Progenitor cell of endocrine pancreas (in vitro differentiated cells): ENCODE data around the gene DTD1. TPM values are rescaled to one million over a fixed set of nuclear protein-coding genes. Genes with fewer than 3 reads are reported as not detected.

Experiments used
- DNase-seq: peaks from one replicate; pipeline ENCODE4 v3.0.0; 2021; ENCODE audit warnings: low spot score; ENCODE audit not compliant: unreplicated experiment
- H3K27ac Mint-ChIP-seq: 2 replicates; pipeline ENCODE4 v1.8.0; 2021; ENCODE audit warnings: mild to moderate bottlenecking, moderate library complexity, mixed read lengths
- H3K27me3 Mint-ChIP-seq: 2 replicates; pipeline ENCODE4 v1.8.0; 2021; ENCODE audit warnings: mixed read lengths
- H3K36me3 Mint-ChIP-seq: 2 replicates; pipeline ENCODE4 v1.8.0; 2022; ENCODE audit warnings: mixed read lengths; ENCODE audit not compliant: insufficient read depth
- H3K4me1 Mint-ChIP-seq: 2 replicates; pipeline ENCODE4 v1.8.0; 2021; ENCODE audit warnings: low read depth, mixed read lengths
- H3K4me3 Mint-ChIP-seq: 2 replicates; pipeline ENCODE4 v1.8.0; 2021; ENCODE audit warnings: low read depth, mild to moderate bottlenecking, moderate library complexity, mixed read lengths
- H3K9me3 Mint-ChIP-seq: 2 replicates; pipeline ENCODE4 v1.8.0; 2021; ENCODE audit warnings: low read depth, mixed read lengths
- total RNA-seq: library from RNA; stranded (reverse); gene quantifications from 2 replicates; pipeline ENCODE4 v1.2.1, GENCODE V29; 2021
- TF ChIP-seq, protein P1 (sequence below): fragments of 200-600 bp; sonication (generic); IDR thresholded peaks from one replicate; pipeline ENCODE4 v1.5.0; 2021; ENCODE audit warnings: antibody characterized with exemption, mild to moderate bottlenecking; ENCODE audit not compliant: unreplicated experiment

Gene DTD1
- total RNA-seq, 1 donor from 2014 or later: 26.8 TPM

DNA sequence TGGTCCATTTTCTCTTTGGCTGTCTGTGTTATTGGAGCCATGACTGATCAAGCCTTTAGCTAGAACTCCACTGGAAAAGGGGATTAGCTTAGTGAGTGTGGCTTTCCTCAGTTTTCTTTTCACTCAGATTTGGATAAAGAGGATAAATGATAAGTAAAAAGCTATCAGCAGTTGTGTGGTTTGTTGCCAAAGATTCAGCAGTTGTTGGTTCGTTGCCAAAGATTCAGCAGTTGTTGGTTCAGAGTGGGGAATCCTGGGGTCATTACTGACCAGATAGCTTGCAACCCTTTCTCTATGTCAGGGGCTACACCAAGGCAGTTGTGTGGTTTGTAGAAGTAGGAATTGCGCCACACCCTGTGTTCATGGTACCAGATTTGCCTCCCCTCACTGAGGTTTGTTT is 118.1 kb downstream of the DTD1 start:
- TF ChIP-seq, protein P1, sequence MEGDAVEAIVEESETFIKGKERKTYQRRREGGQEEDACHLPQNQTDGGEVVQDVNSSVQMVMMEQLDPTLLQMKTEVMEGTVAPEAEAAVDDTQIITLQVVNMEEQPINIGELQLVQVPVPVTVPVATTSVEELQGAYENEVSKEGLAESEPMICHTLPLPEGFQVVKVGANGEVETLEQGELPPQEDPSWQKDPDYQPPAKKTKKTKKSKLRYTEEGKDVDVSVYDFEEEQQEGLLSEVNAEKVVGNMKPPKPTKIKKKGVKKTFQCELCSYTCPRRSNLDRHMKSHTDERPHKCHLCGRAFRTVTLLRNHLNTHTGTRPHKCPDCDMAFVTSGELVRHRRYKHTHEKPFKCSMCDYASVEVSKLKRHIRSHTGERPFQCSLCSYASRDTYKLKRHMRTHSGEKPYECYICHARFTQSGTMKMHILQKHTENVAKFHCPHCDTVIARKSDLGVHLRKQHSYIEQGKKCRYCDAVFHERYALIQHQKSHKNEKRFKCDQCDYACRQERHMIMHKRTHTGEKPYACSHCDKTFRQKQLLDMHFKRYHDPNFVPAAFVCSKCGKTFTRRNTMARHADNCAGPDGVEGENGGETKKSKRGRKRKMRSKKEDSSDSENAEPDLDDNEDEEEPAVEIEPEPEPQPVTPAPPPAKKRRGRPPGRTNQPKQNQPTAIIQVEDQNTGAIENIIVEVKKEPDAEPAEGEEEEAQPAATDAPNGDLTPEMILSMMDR: no peak
- H3K4me3 Mint-ChIP-seq: no peak overlapping the region
- H3K4me1 Mint-ChIP-seq: peaks cover 2% of the 10 kb centered on the region
- H3K9me3 Mint-ChIP-seq: no peaks in the 10 kb centered on the region
- no peak for DNase-seq
- H3K27me3 Mint-ChIP-seq: no peaks in the 10 kb centered on the region
- no peaks in the 10 kb centered on the region for H3K36me3 Mint-ChIP-seq
- no peak overlapping the region for H3K27ac Mint-ChIP-seq

DNA sequence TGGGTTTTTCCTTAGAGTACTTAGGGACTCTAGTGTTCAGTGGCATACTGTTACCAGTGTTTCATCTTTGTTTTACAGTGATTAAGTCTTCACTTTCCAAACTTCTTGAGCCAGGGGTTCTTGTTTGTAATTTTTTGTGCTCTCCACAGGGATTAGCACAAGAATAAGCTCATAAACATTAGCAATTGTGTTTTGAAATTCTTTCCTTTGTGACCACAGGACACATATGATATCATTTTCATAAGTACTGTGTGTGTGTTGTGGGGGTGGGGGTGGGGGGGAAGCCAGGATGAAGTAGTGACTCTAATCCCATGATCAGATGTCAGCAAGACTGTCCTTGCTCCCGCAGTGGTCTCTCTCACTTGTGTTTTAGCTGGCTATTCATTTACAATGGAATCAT is 124.3 kb downstream of the DTD1 start:
- TF ChIP-seq, protein P1: no peak
- Mint-ChIP-seq H3K4me1 (peaks cover 2% of the 10 kb centered on the region), H3K9me3 (no peaks in the 10 kb centered on the region), H3K4me3 (no peak overlapping the region), H3K27ac (peak overlapping the region; percentile 51), H3K27me3 (no peaks in the 10 kb centered on the region), H3K36me3 (no peaks in the 10 kb centered on the region)
- DNase-seq: no peak

DNA sequence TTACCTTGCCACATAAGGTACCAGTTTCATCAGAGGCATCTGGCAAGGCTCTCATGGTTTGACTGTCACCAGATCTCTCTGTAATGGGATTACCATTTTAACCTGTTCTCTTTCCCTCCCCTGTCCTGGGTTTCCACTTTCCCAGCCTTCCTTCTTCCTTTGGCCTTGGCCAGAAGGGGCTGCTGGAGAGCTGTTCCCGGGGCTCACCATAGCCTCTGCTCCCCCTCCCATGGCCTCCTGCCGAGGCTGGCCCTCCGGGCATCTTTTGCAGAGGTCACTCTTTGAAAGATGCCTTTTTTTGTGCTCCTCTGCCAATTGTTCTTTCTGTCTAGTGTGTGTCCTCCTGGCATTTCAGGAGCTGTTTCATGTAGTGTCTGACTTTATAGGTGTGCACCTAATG is 125.0 kb downstream of the DTD1 start:
- H3K27me3 Mint-ChIP-seq: no peaks in the 10 kb centered on the region
- H3K36me3 Mint-ChIP-seq: no peaks in the 10 kb centered on the region
- no peak for DNase-seq
- H3K27ac Mint-ChIP-seq: peak overlapping the region; percentile 7
- peaks cover 2% of the 10 kb centered on the region for H3K4me1 Mint-ChIP-seq
- no peak overlapping the region for H3K4me3 Mint-ChIP-seq
- TF ChIP-seq, protein P1: peak; percentile 16
- no peaks in the 10 kb centered on the region for H3K9me3 Mint-ChIP-seq

DNA sequence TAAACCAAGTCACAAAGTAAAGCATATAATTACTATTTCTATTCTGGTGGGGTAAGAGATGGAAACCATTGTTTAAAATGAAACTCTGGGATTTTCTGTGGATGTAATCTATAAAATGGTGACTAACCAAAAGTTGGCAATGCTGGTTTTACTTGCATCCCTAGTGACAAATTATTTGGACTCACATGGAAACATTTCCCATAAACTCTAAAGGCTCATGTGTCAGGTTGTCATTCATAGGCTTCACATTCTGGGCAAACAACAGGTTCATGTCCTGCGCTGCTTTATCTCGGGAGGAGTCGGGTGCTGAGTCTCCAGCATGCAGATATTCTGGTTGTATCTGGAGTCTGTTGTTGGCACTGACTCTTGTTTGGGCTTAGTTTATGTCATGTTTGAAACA is 127.7 kb downstream of the DTD1 start:
- Mint-ChIP-seq H3K27me3 (no peaks in the 10 kb centered on the region), H3K4me3 (no peak overlapping the region), H3K9me3 (no peaks in the 10 kb centered on the region), H3K36me3 (peaks cover 1% of the 10 kb centered on the region), H3K4me1 (no peaks in the 10 kb centered on the region), H3K27ac (no peak overlapping the region)
- TF ChIP-seq, protein P1: no peak
- no peak for DNase-seq

DNA sequence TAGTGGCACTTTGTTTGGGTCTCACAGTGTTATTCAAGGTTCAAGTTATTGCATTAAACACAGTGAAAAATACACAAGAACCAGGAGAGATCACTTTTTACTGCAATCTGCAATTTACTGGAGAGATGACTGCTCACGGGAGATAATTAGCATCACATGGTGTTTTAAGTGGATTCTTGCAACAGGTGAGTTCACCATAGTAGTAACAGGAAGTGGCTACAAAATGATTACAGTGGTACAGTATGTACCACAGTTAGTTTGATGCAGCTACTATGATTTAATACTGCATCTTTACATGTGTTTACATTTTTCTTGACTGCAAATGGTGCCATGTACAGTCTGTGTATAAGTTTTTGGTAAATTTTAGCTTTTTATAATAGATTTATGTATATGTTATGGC is 129.2 kb downstream of the DTD1 start:
- Mint-ChIP-seq H3K27me3 (no peaks in the 10 kb centered on the region), H3K27ac (no peak overlapping the region), H3K36me3 (peaks cover 4% of the 10 kb centered on the region), H3K9me3 (peaks cover 7% of the 10 kb centered on the region), H3K4me3 (no peak overlapping the region), H3K4me1 (no peaks in the 10 kb centered on the region)
- DNase-seq: no peak
- TF ChIP-seq, protein P1: no peak
